Mesothelial cell of epicardium (in vitro differentiated cells): Measurements from ENCODE around the gene PLEKHG1. TPM values are rescaled to one million over a fixed set of nuclear protein-coding genes. Genes with fewer than 3 reads are reported as not detected.

Experiments
- DNase-seq, 2 experiments: peaks; one replicate each; pipeline ENCODE4 v3.0.0; 2021; ENCODE audit warnings: low spot score in 2 of 2; ENCODE audit not compliant: unreplicated experiment in 2 of 2
- H3K27ac Mint-ChIP-seq: 2 replicates; pipeline ENCODE4 v1.8.0; 2021; ENCODE audit warnings: mixed read lengths
- H3K27me3 Mint-ChIP-seq: 2 replicates; pipeline ENCODE4 v1.8.0; 2021; ENCODE audit warnings: low read depth, mixed read lengths
- H3K36me3 Mint-ChIP-seq: 2 replicates; pipeline ENCODE4 v1.8.0; 2021; ENCODE audit warnings: mixed read lengths
- H3K4me1 Mint-ChIP-seq: 2 replicates; pipeline ENCODE4 v1.8.0; 2021; ENCODE audit warnings: mixed read lengths
- H3K4me3 Mint-ChIP-seq: 2 replicates; pipeline ENCODE4 v1.8.0; 2021; ENCODE audit warnings: mild to moderate bottlenecking, moderate library complexity, mixed read lengths
- H3K9me3 Mint-ChIP-seq: 2 replicates; pipeline ENCODE4 v1.8.0; 2021; ENCODE audit warnings: mixed read lengths
- CTCF ChIP-seq: fragments of 200-600 bp; sonication (generic); IDR thresholded peaks from one replicate; pipeline ENCODE4 v1.5.0; 2021; ENCODE audit warnings: antibody characterized with exemption; ENCODE audit not compliant: unreplicated experiment
- total RNA-seq: library from RNA; stranded (reverse); gene quantifications from 3 replicates; pipeline ENCODE4 v1.2.1, GENCODE V29; 2021

The PLEKHG1 gene
- total RNA-seq, 1 donor from 2014 or later: 69.3 TPM

GRCh38 chr6:150625927-150626326 lies 26.2 kb downstream of the PLEKHG1 start:
- TF ChIP-seq CTCF: no peak
- DNase-seq: no peak
- Mint-ChIP-seq H3K9me3 (no peaks in the 10 kb centered on the region), H3K4me1 (peaks cover 46% of the 10 kb centered on the region), H3K36me3 (peaks cover 12% of the 10 kb centered on the region), H3K27ac (no peak overlapping the region), H3K27me3 (no peaks in the 10 kb centered on the region), H3K4me3 (no peak overlapping the region)

DNA sequence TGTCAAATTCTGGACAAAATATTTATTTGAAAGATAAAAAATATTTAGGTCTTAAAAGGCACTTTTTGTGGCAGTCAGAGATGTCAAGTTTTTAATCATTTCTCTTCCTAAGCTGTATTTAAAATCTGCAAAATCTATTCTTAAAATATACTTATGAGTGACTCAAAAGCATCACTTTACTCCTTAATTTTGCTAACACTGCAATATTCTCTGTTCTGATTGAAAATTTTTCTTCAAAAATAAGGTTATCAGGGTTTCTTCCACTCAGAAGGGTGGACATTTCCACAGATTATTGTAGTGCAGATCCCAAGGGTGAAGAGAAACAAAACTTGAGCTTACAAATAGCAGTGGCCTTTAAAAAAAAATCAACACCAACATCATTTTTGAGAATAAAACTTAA lies 27.5 kb downstream of the PLEKHG1 start:
- peaks cover 50% of the 10 kb centered on the region for H3K4me1 Mint-ChIP-seq

GRCh38 chr6:150627585-150628025 lies 27.9 kb downstream of the PLEKHG1 start:
- no peaks in the 10 kb centered on the region for H3K9me3 Mint-ChIP-seq
- peaks cover 52% of the 10 kb centered on the region for H3K4me1 Mint-ChIP-seq
- H3K36me3 Mint-ChIP-seq: peaks cover 9% of the 10 kb centered on the region
- TF ChIP-seq CTCF: no peak
- no peak overlapping the region for H3K4me3 Mint-ChIP-seq
- DNase-seq: no peak
- H3K27me3 Mint-ChIP-seq: no peaks in the 10 kb centered on the region
- H3K27ac Mint-ChIP-seq: peak overlapping the region; percentile 63

More for the DNA sequence above, 27.5 kb downstream of the PLEKHG1 start:
- Mint-ChIP-seq H3K27ac (peak overlapping the region; percentile 84), H3K4me3 (no peak overlapping the region), H3K36me3 (peaks cover 9% of the 10 kb centered on the region), H3K9me3 (no peaks in the 10 kb centered on the region), H3K27me3 (no peaks in the 10 kb centered on the region)
- DNase-seq: no peak
- no peak for TF ChIP-seq CTCF

DNA sequence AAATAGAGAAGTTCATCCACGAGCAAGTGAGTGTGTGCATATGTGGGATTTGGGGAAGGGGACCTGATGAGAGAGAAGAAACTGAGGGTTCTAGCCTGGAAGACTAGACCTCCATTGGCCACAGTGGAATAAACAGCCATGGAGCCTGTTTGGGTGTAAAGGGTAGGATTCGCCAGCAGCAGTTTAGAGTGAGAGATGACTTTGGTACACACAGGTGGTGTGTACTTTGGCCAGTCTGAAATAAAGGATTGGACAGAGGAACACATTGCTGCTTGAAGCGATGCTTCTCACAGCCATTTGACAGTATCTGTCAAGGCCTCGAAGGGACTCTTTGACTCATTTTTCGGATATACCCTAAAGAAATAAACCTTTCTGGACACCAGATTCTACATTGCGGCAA lies 29.2 kb downstream of the PLEKHG1 start:
- Mint-ChIP-seq H3K27ac (peak overlapping the region; percentile 63), H3K9me3 (no peaks in the 10 kb centered on the region), H3K4me1 (peaks cover 53% of the 10 kb centered on the region), H3K36me3 (peaks cover 9% of the 10 kb centered on the region), H3K4me3 (no peak overlapping the region), H3K27me3 (no peaks in the 10 kb centered on the region)
- DNase-seq: no peak
- no peak for TF ChIP-seq CTCF

DNA sequence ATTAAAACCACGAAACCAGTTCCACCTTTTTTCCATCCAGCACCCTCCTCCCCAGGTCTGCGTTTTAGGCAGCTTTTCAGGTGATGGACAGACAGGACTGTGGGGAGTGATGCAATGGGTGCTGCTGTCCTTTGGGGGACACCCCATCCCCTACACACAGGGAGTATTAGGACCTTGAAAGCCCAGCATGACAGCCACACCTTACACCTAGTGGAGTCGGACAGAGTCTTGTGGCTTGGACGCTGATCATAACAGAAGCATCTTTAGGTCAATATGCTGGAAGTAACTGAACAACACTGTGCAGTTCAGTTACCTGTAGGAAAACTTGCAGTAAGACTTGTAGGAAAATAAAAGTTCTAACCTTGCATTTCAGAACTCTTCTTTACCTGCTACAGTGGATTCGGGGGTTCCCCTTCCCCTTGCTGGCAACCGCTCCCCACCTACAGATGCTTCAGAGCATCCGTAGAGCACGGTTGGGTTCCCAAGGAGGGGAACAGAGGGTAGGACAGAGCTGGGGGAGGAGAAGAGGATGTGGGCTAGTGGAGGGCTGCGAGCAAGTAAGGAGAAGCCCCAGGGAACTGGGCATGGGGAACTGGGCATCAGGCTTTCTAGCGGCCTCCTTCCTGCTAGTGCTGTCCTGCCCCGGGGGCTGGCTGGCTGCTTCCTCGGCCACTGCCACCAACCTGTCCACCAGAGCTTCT lies 31.7 kb downstream of the PLEKHG1 start:
- no peak for DNase-seq
- H3K4me3 Mint-ChIP-seq: no peak overlapping the region
- TF ChIP-seq CTCF: no peak
- H3K27me3 Mint-ChIP-seq: no peaks in the 10 kb centered on the region
- no peaks in the 10 kb centered on the region for H3K9me3 Mint-ChIP-seq
- no peaks in the 10 kb centered on the region for H3K36me3 Mint-ChIP-seq
- no peak overlapping the region for H3K27ac Mint-ChIP-seq
- H3K4me1 Mint-ChIP-seq: peaks cover 71% of the 10 kb centered on the region
